ENCODE data around the gene SLC36A3.

Gene SLC36A3

GRCh38 chr5:151340004-151340403 lies 36.4 kb upstream of the SLC36A3 start:
- TF ChIP-seq ZFX (IDR thresholded peaks at IDR 0.05): no peak
- TF ChIP-seq CTCF (conservative IDR thresholded peaks at IDR 0.05): no peak
- H3K27ac ChIP-seq: no peak overlapping the region

GRCh38 chr5:151338734-151339133 lies 35.2 kb upstream of the SLC36A3 start:
- TF ChIP-seq ZFX (IDR thresholded peaks at IDR 0.05) (no peak), CTCF (conservative IDR thresholded peaks at IDR 0.05) (no peak)
- no peak overlapping the region for H3K27ac ChIP-seq

- no peak overlapping the region for H3K27ac ChIP-seq
- TF ChIP-seq CTCF (conservative IDR thresholded peaks at IDR 0.05) (no peak), ZFX (IDR thresholded peaks at IDR 0.05) (no peak)
These were observed 29.3 kb upstream of the SLC36A3 start for GRCh38 chr5:151332857-151333256.

- TF ChIP-seq ZFX (IDR thresholded peaks at IDR 0.05): no peak
- no peak for TF ChIP-seq CTCF (conservative IDR thresholded peaks at IDR 0.05)
- H3K27ac ChIP-seq: no peak overlapping the region
These were observed 25.2 kb upstream of the SLC36A3 start for GRCh38 chr5:151328734-151329133.

DNA sequence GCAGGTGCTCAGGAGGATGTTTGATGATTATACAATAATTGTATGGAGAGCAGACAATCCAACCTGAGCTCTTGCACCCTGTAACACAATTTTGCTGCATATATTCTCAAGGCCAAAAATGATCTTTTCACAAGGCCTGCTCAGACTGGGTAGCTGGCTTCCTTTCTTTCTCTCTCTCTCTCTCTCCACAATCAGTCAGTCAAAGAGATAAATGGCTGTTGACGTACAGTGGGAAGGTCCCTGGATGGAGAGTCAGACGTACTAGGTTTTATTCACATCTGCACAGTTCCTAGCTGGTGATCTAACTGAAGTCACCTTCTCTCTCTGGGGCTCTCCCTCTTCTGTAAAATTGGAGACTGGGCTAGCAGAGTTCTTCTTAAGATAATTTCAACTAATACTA lies 24.0 kb upstream of the SLC36A3 start:
- H3K27ac ChIP-seq: no peak overlapping the region
- TF ChIP-seq CTCF (conservative IDR thresholded peaks at IDR 0.05) (no peak), ZFX (IDR thresholded peaks at IDR 0.05) (no peak)

GRCh38 chr5:151326266-151326665 lies 22.7 kb upstream of the SLC36A3 start:
- no peak for TF ChIP-seq CTCF (conservative IDR thresholded peaks at IDR 0.05)
- no peak for TF ChIP-seq ZFX (IDR thresholded peaks at IDR 0.05)
- no peak overlapping the region for H3K27ac ChIP-seq

GRCh38 chr5:151320481-151320880 lies 16.9 kb upstream of the SLC36A3 start:
- TF ChIP-seq ZFX (IDR thresholded peaks at IDR 0.05) (no peak), CTCF (conservative IDR thresholded peaks at IDR 0.05) (no peak)
- no peak overlapping the region for H3K27ac ChIP-seq
